ENCODE data around the gene KRT4. TPM values are rescaled to one million over a fixed set of nuclear protein-coding genes. Genes with fewer than 3 reads are reported as not detected.

KRT4 gene
- total RNA-seq, 1 experiment from 2014 or later = not detected

DNA sequence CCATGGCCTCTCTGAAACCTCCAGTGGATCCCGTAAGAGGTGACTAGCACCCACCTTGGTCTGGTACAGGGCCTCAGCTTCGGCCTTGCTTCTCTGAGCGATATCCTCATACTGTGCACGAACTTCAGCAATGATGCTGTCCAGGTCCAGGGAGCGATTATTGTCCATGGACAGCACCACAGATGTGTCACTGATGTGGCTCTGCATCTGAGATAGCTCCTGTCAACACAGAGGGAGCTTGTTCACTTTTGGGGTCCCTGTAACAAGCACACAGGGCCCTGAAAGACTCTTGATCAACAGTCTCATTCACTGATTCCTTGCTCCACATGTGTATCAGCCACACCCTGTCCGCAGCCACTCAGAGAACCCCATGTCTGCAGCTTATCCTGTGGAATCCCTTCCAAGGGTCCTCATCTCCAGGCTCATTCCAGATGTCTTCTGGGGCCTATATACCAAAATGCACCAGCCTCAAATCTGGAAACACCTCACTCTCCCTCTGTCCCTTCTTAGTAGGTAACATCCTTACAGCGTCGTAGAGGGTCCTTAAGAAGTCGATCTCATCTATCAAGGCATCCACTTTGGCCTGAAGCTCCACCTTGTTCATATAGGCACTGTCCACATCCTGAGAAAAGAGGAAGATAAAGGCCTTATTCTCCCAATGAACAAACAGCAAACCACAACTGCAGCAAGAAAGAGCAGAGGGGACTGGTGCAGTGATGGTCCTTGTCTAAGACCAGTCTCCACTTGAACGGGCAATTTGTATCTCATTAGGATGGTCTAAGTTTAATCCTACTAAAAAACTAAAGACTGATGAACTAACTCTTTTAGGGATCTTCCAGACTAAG, 21.5 kb downstream of the KRT4 start:
- no peak for DNase-seq (ENCODE audit: low read depth)

- no peak for DNase-seq (ENCODE audit: low read depth)
These were observed 22.4 kb downstream of the KRT4 start for GRCh38 chr12:52791271-52792184.

DNA sequence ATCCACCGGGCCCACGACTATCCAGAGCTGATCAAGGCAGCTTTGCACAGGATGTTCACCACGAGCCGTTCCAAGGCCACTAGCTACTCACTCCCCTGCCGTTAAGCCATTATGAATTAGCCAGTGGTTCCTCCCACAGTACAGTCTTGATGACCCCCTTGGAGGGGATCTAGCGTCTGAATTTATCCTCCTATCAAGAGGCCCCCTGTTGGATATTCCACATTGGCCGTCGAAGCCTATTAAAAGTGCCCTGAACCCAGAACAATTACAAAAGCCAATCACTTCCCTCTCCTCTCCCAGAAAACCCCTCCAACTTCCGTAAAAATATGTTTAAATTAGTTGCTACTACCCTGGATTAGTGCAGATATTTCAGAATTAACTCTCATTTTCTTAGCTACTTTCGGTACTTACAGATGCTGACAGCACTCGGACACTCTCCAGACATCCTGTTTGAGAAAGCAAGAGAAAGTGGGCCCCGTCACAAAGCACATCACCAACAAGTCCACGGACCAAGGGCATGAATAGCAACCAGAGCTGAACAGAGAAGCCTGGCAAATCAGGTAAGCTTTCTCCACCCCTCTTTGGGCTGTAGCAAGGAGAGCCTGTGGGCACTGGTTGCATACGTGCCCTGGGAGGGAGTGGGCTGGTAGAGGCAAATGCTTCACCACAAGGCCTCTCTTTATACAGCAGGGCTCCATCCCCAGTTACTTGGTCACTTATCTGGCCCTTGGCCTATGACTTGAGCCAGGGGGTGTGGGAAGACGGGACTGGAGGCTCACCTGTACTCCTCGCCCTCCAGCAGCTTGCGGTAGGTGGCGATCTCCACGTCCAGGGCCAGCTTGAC, 23.3 kb downstream of the KRT4 start:
- no peak for DNase-seq (ENCODE audit: low read depth)

DNA sequence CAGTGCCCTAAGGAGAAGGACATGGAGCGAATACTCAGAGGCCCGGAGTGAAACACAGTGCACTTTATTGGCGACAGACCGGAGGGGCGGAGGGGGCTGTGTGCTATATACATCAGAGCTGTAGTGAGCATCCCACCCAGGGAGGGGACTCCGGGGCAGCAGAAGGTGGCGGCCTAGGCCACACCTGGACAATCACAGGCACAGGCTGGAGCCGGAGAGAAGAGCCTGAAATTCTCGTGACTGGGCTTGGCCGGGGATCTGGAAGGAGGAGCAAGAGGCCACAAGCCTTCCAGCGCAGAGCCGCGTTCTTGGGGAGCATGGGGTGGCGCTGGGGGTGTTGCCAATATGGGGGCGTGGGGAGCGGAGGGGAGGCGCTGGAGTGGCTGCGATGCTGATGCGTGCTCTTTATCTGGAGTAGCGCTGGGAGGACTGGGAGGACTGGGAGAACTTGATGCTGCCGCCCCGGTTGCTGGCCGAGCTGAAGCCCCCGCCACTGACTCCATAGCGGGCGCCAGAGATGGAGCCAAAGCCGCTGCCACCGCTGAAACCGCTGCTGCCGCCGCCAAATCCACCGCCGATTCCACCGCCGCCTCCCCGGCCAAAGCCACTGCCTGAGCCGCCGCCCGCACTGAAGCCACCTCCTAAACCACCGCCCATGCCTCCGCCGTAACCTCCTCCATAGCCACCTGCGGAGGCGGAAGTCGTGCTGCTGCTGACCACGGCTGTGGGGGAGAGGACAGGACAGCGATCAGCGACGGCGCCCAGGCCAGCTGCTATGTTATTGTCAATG, 24.1 kb downstream of the KRT4 start:
- DNase-seq (ENCODE audit: low read depth) = no peak

- no peak for DNase-seq (ENCODE audit: low read depth)
These were observed 24.9 kb downstream of the KRT4 start for GRCh38 chr12:52788876-52789636.

GRCh38 chr12:52788192-52788875, 25.6 kb downstream of the KRT4 start:
- DNase-seq (ENCODE audit: low read depth) = no peak

- DNase-seq (ENCODE audit: low read depth) = no peak
These were observed 26.4 kb downstream of the KRT4 start for GRCh38 chr12:52787324-52788191.

GRCh38 chr12:52784909-52785308, 29.0 kb downstream of the KRT4 start:
- DNase-seq (ENCODE audit: low read depth) = no peak

GRCh38 chr12:52783563-52784316, 30.2 kb downstream of the KRT4 start:
- DNase-seq (ENCODE audit: low read depth) = no peak

DNA sequence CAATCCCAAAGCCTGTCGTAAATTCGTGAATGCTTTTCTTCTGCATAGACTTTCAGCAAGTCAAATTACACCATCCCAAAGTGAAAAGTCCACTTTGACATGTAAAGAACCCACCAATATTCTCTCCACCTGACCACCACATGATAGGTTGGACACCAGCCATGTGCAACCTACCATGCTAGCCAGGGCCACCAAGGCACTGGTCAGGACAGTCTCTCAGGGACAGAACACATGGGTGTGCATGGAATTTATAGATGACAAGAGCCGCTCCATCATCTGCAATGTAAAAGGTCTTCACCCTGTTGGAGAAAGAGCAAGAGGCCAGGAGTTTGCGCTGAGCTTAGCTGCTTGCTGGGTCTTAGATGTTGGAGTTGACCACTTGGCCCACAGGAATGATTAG, 31.4 kb downstream of the KRT4 start:
- no peak for DNase-seq (ENCODE audit: low read depth)

GRCh38 chr12:52781399-52782082, 32.4 kb downstream of the KRT4 start:
- DNase-seq (ENCODE audit: low read depth) = no peak

GRCh38 chr12:52779914-52780313, 34.0 kb downstream of the KRT4 start:
- DNase-seq (ENCODE audit: low read depth) = no peak

DNA sequence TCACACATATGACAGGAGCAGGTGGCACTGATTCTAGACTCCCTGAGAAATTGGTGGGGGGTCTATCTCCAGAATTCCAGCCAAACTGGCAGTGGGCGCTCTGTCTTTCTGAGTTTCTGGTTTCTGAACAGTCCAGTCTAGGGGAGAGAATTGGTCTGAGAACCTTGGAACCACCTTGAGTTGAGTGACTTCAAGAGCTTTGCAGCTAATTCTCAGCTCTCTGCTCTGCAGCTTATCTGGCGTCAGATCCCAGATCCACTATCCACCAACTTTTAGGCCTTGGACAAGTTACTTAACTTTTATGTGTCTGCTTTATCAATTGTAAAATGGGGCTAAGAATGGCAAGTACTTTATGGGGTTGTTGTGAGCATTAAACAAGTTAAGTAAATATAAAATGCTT, 35.1 kb downstream of the KRT4 start:
- no peak for DNase-seq (ENCODE audit: low read depth)

DNA sequence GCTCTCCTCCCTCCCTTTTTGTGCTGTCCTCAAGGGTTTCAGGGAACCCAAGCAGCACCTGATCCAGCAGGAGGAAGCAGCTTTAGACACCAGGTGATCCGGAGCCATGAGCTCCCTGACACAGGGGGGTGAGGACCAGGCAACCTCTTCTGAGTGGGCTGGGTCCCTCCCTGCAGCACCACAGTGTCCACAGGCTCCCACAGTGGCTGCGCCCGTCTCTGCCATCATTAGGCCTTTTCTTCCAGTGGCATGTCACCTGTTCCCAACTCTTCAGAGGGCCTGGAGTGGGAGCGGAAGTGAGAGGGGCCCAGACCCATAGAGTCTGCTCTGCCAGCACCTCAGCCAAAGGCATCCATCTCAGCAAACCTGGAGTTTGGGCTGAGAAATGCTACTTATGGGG, 36.4 kb downstream of the KRT4 start:
- no peak for DNase-seq (ENCODE audit: low read depth)

GRCh38 chr12:52776913-52777395, 37.0 kb downstream of the KRT4 start, which contains the start of gene KRT76:
Gene KRT76 (minus strand): TSS chr12:52777345. CDS start chr12:52777291, 54 bp downstream.
- no peak for DNase-seq (ENCODE audit: low read depth)

- no peak for DNase-seq (ENCODE audit: low read depth)
These were observed 37.5 kb downstream of the KRT4 start for GRCh38 chr12:52776435-52776834.

- DNase-seq (ENCODE audit: low read depth) = no peak
These were observed 39.2 kb downstream of the KRT4 start for GRCh38 chr12:52774629-52775250.
